Measurements from ENCODE around the gene RIOK2.

The RIOK2 gene

GRCh38 chr5:97208184-97208713, 25.2 kb upstream of the RIOK2 start:
- no peak for TF ChIP-seq EZH2phosphoT487 (conservative IDR thresholded peaks at IDR 0.05; ENCODE audit: low read length)
- TF ChIP-seq CTCF (IDR thresholded peaks at IDR 0.05; ENCODE audit: insufficient read depth, low read length, poor library complexity, severe bottlenecking), result no peak
- H2AFZ ChIP-seq (ENCODE audit: low read depth, low read length, severe bottlenecking), result no peak overlapping the region
- H3F3A ChIP-seq (ENCODE audit: insufficient read depth), result no peaks in the 10 kb centered on the region
- H3K27ac ChIP-seq (ENCODE audit: low read depth, low read length), result no peak overlapping the region
- no peaks in the 10 kb centered on the region for H3K9me3 ChIP-seq (ENCODE audit: insufficient read depth, low read length)
- H3K79me2 ChIP-seq (ENCODE audit: insufficient read depth, low read length), result no peaks in the 10 kb centered on the region
- H3K36me3 ChIP-seq (ENCODE audit: low read length), result no peaks in the 10 kb centered on the region
- H4K20me1 ChIP-seq (ENCODE audit: low read depth, low read length), result no peaks in the 10 kb centered on the region
- no peak overlapping the region for H3K4me2 ChIP-seq (ENCODE audit: low read depth, low read length, poor library complexity, severe bottlenecking)
- H3K9ac ChIP-seq (ENCODE audit: low read length), result no peak overlapping the region
- H3K9me2 ChIP-seq (replicated peaks; ENCODE audit: insufficient read depth, low read length), result no peaks in the 10 kb centered on the region
- H3K4me3 ChIP-seq (ENCODE audit: insufficient read depth, low read length, poor library complexity, severe bottlenecking), result no peak overlapping the region
- H3K27me3 ChIP-seq (ENCODE audit: low read length), result no peaks in the 10 kb centered on the region

GRCh38 chr5:97194366-97194765, 11.3 kb upstream of the RIOK2 start:
- no peak overlapping the region for H3K27ac ChIP-seq (ENCODE audit: low read depth, low read length)
- TF ChIP-seq CTCF (IDR thresholded peaks at IDR 0.05; ENCODE audit: insufficient read depth, low read length, poor library complexity, severe bottlenecking) (no peak), EZH2phosphoT487 (conservative IDR thresholded peaks at IDR 0.05; ENCODE audit: low read length) (no peak)
- no peaks in the 10 kb centered on the region for H3F3A ChIP-seq (ENCODE audit: insufficient read depth)
- H3K4me3 ChIP-seq (ENCODE audit: insufficient read depth, low read length, poor library complexity, severe bottlenecking), result no peak overlapping the region
- H3K4me2 ChIP-seq (ENCODE audit: low read depth, low read length, poor library complexity, severe bottlenecking), result no peak overlapping the region
- no peaks in the 10 kb centered on the region for H3K27me3 ChIP-seq (ENCODE audit: low read length)
- no peaks in the 10 kb centered on the region for H3K36me3 ChIP-seq (ENCODE audit: low read length)
- H3K9ac ChIP-seq (ENCODE audit: low read length), result no peak overlapping the region
- no peaks in the 10 kb centered on the region for H4K20me1 ChIP-seq (ENCODE audit: low read depth, low read length)
- no peak overlapping the region for H2AFZ ChIP-seq (ENCODE audit: low read depth, low read length, severe bottlenecking)
- no peaks in the 10 kb centered on the region for H3K9me2 ChIP-seq (replicated peaks; ENCODE audit: insufficient read depth, low read length)
- no peaks in the 10 kb centered on the region for H3K79me2 ChIP-seq (ENCODE audit: insufficient read depth, low read length)
- H3K9me3 ChIP-seq (ENCODE audit: insufficient read depth, low read length), result no peaks in the 10 kb centered on the region

- no peak overlapping the region for H3K9ac ChIP-seq (ENCODE audit: low read length)
- no peak overlapping the region for H3K4me2 ChIP-seq (ENCODE audit: low read depth, low read length, poor library complexity, severe bottlenecking)
- H2AFZ ChIP-seq (ENCODE audit: low read depth, low read length, severe bottlenecking), result no peak overlapping the region
- H3K79me2 ChIP-seq (ENCODE audit: insufficient read depth, low read length), result no peaks in the 10 kb centered on the region
- TF ChIP-seq EZH2phosphoT487 (conservative IDR thresholded peaks at IDR 0.05; ENCODE audit: low read length), result no peak
- no peak for TF ChIP-seq CTCF (IDR thresholded peaks at IDR 0.05; ENCODE audit: insufficient read depth, low read length, poor library complexity, severe bottlenecking)
- H4K20me1 ChIP-seq (ENCODE audit: low read depth, low read length), result no peaks in the 10 kb centered on the region
- no peak overlapping the region for H3K27ac ChIP-seq (ENCODE audit: low read depth, low read length)
- H3F3A ChIP-seq (ENCODE audit: insufficient read depth), result no peaks in the 10 kb centered on the region
- H3K9me3 ChIP-seq (ENCODE audit: insufficient read depth, low read length), result no peaks in the 10 kb centered on the region
- no peak overlapping the region for H3K4me3 ChIP-seq (ENCODE audit: insufficient read depth, low read length, poor library complexity, severe bottlenecking)
- H3K9me2 ChIP-seq (replicated peaks; ENCODE audit: insufficient read depth, low read length), result no peaks in the 10 kb centered on the region
- H3K27me3 ChIP-seq (ENCODE audit: low read length), result no peaks in the 10 kb centered on the region
- H3K36me3 ChIP-seq (ENCODE audit: low read length), result no peaks in the 10 kb centered on the region
Measured at GRCh38 chr5:97193355-97193688, 10.3 kb upstream of the RIOK2 start.

Measured in SU-DHL-6 (cell line).